ENCODE data around the gene WASF3. TPM values are rescaled to one million over a fixed set of nuclear protein-coding genes. Genes with fewer than 3 reads are reported as not detected.
A peak's percentile ranks its signal among the peaks of the same experiment; 100 is the strongest.

The WASF3 gene
- total and polyA plus RNA-seq, 12 donors, result 2.7 to 13.6 (median 8.8) TPM

GRCh38 chr13:26688980-26689379 is 131.5 kb downstream of the WASF3 start:
- H3K27me3 ChIP-seq, result no peaks in the 10 kb centered on the region
- peaks cover 0 to 74% (median 10%) of the 10 kb centered on the region in 9 donors for H3K36me3 ChIP-seq
- H3K27ac ChIP-seq, result no peak overlapping the region
- ATAC-seq (no peak), DNase-seq (no peak)
- TF ChIP-seq CTCF (IDR thresholded peaks at IDR 0.05), result no peak
- H3K9me3 ChIP-seq, result peaks cover 2 to 30% (median 19%) of the 10 kb centered on the region in 11 donors
- intact Hi-C loops (cut with DNase I), result no loop called here
- no peak overlapping the region for H3K4me3 ChIP-seq
- no peaks in the 10 kb centered on the region for H3K4me1 ChIP-seq
- WGBS, 2 donors, result 94 to 99% methylated on average over 4 of the region's 4 CpGs

DNA sequence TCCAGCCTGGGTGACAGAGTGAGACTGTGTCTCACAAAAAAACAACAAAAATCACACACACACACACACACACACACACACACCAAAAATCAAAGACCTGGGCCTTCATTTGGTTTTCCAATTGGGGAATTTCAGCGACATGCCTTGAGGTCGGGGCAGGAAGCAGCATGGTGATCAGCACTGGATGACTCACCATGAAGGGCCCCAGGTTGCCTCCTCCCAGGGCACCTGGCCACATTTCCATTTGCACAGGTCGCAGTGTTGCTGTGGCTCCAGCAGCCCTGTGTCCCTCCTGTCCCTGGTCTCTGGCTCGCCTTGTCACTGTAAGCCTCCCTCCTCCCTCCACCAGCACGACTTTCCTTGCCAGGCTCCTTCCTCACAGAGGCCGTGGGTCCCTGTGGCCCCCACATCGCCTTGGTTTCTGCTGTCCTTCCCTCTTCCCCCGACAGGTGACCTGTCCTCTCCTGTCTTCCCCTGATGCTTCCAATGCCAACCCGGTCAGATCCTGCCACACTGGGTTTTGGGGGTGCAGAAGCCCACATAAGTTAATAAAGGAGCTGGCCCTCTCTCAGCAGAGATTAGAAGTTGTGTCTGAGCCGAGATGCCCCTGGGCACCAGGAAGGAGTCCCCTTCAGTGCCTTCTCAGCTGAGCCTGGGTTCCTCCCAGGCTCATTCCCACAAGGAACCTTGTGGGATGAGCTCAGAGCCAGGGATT is 136.4 kb downstream of the WASF3 start:
- no peaks in the 10 kb centered on the region for H3K27me3 ChIP-seq
- no peak for DNase-seq
- intact Hi-C loops (cut with DNase I), result loop anchor here in 3 of 10 donors (10.0 kb wide), 2 partner anchors 209 to 509 kb away; no protein-coding TSS in a partner anchor
- 86 to 93% methylated on average over 10 of the region's 10 CpGs for WGBS, 2 donors
- no peak overlapping the region for H3K27ac ChIP-seq
- peaks cover 2 to 29% (median 19%) of the 10 kb centered on the region in 11 donors for H3K9me3 ChIP-seq
- no peak for TF ChIP-seq CTCF (IDR thresholded peaks at IDR 0.05)
- ATAC-seq, result no peak
- H3K4me3 ChIP-seq, result no peak overlapping the region
- H3K36me3 ChIP-seq, result peaks cover 0 to 27% (median 0%) of the 10 kb centered on the region in 9 donors
- peaks cover 0 to 7% (median 5%) of the 10 kb centered on the region in 9 donors for H3K4me1 ChIP-seq

DNA sequence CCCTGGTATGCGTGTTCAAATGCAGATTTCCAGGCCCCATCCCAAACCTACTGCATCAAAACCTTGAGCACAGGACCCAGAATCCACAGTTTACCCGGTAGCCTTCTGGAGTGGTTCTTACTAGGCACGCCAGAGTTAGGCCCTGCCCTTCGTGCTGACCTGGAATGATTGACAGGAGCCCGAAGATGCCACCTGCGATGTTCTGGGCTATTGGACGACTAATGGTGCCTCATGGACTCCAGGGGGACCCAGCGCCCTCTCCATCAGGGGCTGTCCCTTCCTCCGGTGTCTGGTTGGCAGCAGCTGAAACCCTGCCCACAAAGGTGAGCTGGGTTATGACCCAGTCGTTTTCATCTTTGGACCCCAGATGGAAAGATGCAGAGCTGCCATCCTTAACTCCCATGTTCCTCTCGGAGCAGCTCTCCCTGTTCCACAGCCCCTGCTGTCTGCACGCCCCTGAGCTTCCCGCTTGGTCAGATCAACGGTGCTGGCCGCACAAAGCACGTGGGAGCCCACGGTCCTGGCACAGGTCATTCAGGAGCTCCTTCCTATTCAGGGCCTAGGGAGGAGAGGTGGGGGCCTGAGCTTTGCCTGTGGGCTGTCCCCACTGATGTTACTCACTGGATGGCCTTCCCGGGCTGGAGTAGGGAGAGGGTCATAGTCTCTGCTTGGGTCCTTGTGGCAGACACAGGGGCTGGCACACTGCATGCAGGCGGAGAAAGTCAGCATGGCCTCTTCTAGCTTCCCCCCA is 137.3 kb downstream of the WASF3 start:
- Histone ChIP-seq H3K9me3 (peaks cover 2 to 21% (median 14%) of the 10 kb centered on the region in 11 donors), H3K27me3 (no peaks in the 10 kb centered on the region), H3K4me3 (no peak overlapping the region), H3K4me1 (peaks cover 0 to 7% (median 5%) of the 10 kb centered on the region in 9 donors), H3K27ac (no peak overlapping the region), H3K36me3 (peaks cover 0 to 18% (median 0%) of the 10 kb centered on the region in 9 donors)
- no peak for TF ChIP-seq CTCF (IDR thresholded peaks at IDR 0.05)
- no peak for DNase-seq
- ATAC-seq, result peak in 1 of 8 donors; percentile 18
- 85 to 87% methylated on average over 19 of the region's 19 CpGs for whole genome bisulfite sequencing, 2 donors
- intact Hi-C loops (cut with DNase I), result loop anchor here in 9 of 10 donors (5.0 to 10.0 kb wide), 8 partner anchors 37 to 512 kb away; no protein-coding TSS in a partner anchor

DNA sequence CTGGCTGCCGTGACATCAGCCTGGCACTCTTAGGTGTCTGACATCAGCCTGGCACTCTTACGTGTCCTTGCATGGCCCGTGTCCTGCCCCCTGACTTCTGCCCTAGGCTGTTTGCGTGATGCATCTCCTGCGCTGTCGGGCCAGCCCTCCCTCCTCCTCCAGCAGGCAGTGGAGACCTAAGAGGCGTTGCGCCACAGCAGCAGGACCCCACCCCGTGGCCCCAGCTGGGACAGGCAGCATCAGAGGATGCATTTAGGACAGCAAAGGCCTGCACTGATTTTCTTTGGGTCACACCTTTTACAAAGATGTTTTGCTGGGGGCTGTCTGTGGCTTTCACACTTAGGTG is 137.8 kb downstream of the WASF3 start:
- no peak for TF ChIP-seq CTCF (IDR thresholded peaks at IDR 0.05)
- H3K27ac ChIP-seq, result no peak overlapping the region
- H3K27me3 ChIP-seq, result no peaks in the 10 kb centered on the region
- peaks cover 0 to 15% (median 10%) of the 10 kb centered on the region in 11 donors for H3K9me3 ChIP-seq
- ATAC-seq (peak in 2 of 8 donors; percentile 11 to 18), DNase-seq (no peak)
- no peak overlapping the region for H3K4me3 ChIP-seq
- peaks cover 0 to 7% (median 5%) of the 10 kb centered on the region in 9 donors for H3K4me1 ChIP-seq
- 74 to 76% methylated on average over 9 of the region's 9 CpGs for WGBS, 2 donors
- intact Hi-C loops (cut with DNase I), result loop anchor here in 9 of 10 donors (5.0 to 10.0 kb wide), 8 partner anchors 38 to 513 kb away; no protein-coding TSS in a partner anchor
- H3K36me3 ChIP-seq, result peaks cover 0 to 13% (median 0%) of the 10 kb centered on the region in 9 donors

Data from heart right ventricle (tissue), 16 donors.